ENCODE results near the gene SLC39A7.

The SLC39A7 gene

GRCh38 chr6:33236852-33237251, 36.2 kb downstream of the SLC39A7 start:
- H3K36me3 ChIP-seq (ENCODE audit: insufficient read depth, low read length), result no peaks in the 10 kb centered on the region
- H3K4me1 ChIP-seq (ENCODE audit: insufficient read depth, low read length, poor library complexity, severe bottlenecking), result peaks cover 4% of the 10 kb centered on the region
- H3K9me3 ChIP-seq (ENCODE audit: insufficient read depth, low read depth, low read length), result no peaks in the 10 kb centered on the region
- no peak overlapping the region for H2AFZ ChIP-seq (ENCODE audit: low read length)
- H3K79me2 ChIP-seq (ENCODE audit: insufficient read depth, low read length), result no peaks in the 10 kb centered on the region
- no peaks in the 10 kb centered on the region for H3K27me3 ChIP-seq (ENCODE audit: insufficient read depth, low read length, poor library complexity, severe bottlenecking)
- no peaks in the 10 kb centered on the region for H3F3A ChIP-seq (ENCODE audit: low read depth)
- TF ChIP-seq CTCF (conservative IDR thresholded peaks at IDR 0.05; ENCODE audit: low read length) (no peak), EZH2phosphoT487 (IDR thresholded peaks at IDR 0.05; ENCODE audit: borderline replicate concordance) (no peak)
- H3K4me2 ChIP-seq (ENCODE audit: low read depth, low read length, poor library complexity, severe bottlenecking), result no peak overlapping the region
- no peak overlapping the region for H3K4me3 ChIP-seq (ENCODE audit: low read length, poor library complexity, severe bottlenecking)
- H3K9ac ChIP-seq (ENCODE audit: low read depth, low read length, poor library complexity, severe bottlenecking), result no peak overlapping the region
- H3K9me2 ChIP-seq (replicated peaks; ENCODE audit: low read depth, low read length), result no peaks in the 10 kb centered on the region
- no peaks in the 10 kb centered on the region for H4K20me1 ChIP-seq (ENCODE audit: insufficient read depth, low read length, poor library complexity, severe bottlenecking)

- no peak overlapping the region for H3K4me2 ChIP-seq (ENCODE audit: low read depth, low read length, poor library complexity, severe bottlenecking)
- no peak overlapping the region for H3K9ac ChIP-seq (ENCODE audit: low read depth, low read length, poor library complexity, severe bottlenecking)
These were observed 37.1 kb downstream of the SLC39A7 start for GRCh38 chr6:33237741-33238140.

GRCh38 chr6:33241968-33242367, 41.3 kb downstream of the SLC39A7 start:
- Histone ChIP-seq H4K20me1 (ENCODE audit: insufficient read depth, low read length, poor library complexity, severe bottlenecking) (no peaks in the 10 kb centered on the region), H3K79me2 (ENCODE audit: insufficient read depth, low read length) (no peaks in the 10 kb centered on the region), H3K9me3 (ENCODE audit: insufficient read depth, low read depth, low read length) (no peaks in the 10 kb centered on the region), H3F3A (ENCODE audit: low read depth) (no peaks in the 10 kb centered on the region), H3K27me3 (ENCODE audit: insufficient read depth, low read length, poor library complexity, severe bottlenecking) (no peaks in the 10 kb centered on the region), H3K9ac (ENCODE audit: low read depth, low read length, poor library complexity, severe bottlenecking) (no peak overlapping the region), H3K36me3 (ENCODE audit: insufficient read depth, low read length) (no peaks in the 10 kb centered on the region), H3K4me1 (ENCODE audit: insufficient read depth, low read length, poor library complexity, severe bottlenecking) (no peaks in the 10 kb centered on the region), H2AFZ (ENCODE audit: low read length) (no peak overlapping the region), H3K9me2 (replicated peaks; ENCODE audit: low read depth, low read length) (no peaks in the 10 kb centered on the region), H3K4me2 (ENCODE audit: low read depth, low read length, poor library complexity, severe bottlenecking) (no peak overlapping the region), H3K4me3 (ENCODE audit: low read length, poor library complexity, severe bottlenecking) (no peak overlapping the region)
- TF ChIP-seq EZH2phosphoT487 (IDR thresholded peaks at IDR 0.05; ENCODE audit: borderline replicate concordance) (no peak), CTCF (conservative IDR thresholded peaks at IDR 0.05; ENCODE audit: low read length) (no peak)

More at GRCh38 chr6:33237741-33238140, 37.1 kb downstream of the SLC39A7 start:
- Histone ChIP-seq H3K79me2 (ENCODE audit: insufficient read depth, low read length) (no peaks in the 10 kb centered on the region), H3K36me3 (ENCODE audit: insufficient read depth, low read length) (no peaks in the 10 kb centered on the region), H2AFZ (ENCODE audit: low read length) (no peak overlapping the region), H4K20me1 (ENCODE audit: insufficient read depth, low read length, poor library complexity, severe bottlenecking) (no peaks in the 10 kb centered on the region), H3K9me2 (replicated peaks; ENCODE audit: low read depth, low read length) (no peaks in the 10 kb centered on the region), H3K4me3 (ENCODE audit: low read length, poor library complexity, severe bottlenecking) (no peak overlapping the region), H3K4me1 (ENCODE audit: insufficient read depth, low read length, poor library complexity, severe bottlenecking) (peaks cover 4% of the 10 kb centered on the region), H3K9me3 (ENCODE audit: insufficient read depth, low read depth, low read length) (no peaks in the 10 kb centered on the region), H3F3A (ENCODE audit: low read depth) (no peaks in the 10 kb centered on the region), H3K27me3 (ENCODE audit: insufficient read depth, low read length, poor library complexity, severe bottlenecking) (no peaks in the 10 kb centered on the region)
- no peak for TF ChIP-seq EZH2phosphoT487 (IDR thresholded peaks at IDR 0.05; ENCODE audit: borderline replicate concordance)
- no peak for TF ChIP-seq CTCF (conservative IDR thresholded peaks at IDR 0.05; ENCODE audit: low read length)

Measured in Loucy (cell line).